GM18870 (cell line): ENCODE results near the gene MYH10.
A peak's percentile ranks its signal among the peaks of the same experiment; 100 is the strongest.

Source experiments
- ATAC-seq: cut with Tn5 transposase; IDR thresholded peaks from one replicate; pipeline ENCODE4 v1.9.1; 2021; ENCODE audit warnings: moderate library complexity; ENCODE audit not compliant: unreplicated experiment

The MYH10 gene

GRCh38 chr17:8649157-8650118 is 18.9 kb upstream of the MYH10 start:
- no peak for ATAC-seq

GRCh38 chr17:8647956-8648355 is 17.4 kb upstream of the MYH10 start:
- ATAC-seq: no peak

DNA sequence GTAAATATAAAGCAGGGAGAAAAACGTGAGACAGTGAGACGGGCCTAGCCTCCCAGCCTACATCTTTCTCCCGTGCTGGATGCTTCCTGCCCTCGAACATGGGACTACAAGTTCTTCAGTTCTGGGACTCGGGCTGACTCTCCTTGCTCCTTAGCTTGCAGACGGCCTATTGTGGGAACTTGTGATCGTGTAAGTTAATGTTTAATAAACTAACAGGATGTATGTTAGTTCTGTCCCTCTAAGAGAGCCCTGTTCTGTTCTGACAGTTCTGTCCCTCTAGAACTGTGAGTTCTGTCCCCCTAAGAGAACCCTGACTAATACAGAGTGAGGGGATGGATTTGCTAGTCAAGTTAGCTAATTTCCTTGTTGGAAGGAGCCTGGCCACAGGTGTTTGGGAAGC is 16.7 kb upstream of the MYH10 start:
- no peak for ATAC-seq

DNA sequence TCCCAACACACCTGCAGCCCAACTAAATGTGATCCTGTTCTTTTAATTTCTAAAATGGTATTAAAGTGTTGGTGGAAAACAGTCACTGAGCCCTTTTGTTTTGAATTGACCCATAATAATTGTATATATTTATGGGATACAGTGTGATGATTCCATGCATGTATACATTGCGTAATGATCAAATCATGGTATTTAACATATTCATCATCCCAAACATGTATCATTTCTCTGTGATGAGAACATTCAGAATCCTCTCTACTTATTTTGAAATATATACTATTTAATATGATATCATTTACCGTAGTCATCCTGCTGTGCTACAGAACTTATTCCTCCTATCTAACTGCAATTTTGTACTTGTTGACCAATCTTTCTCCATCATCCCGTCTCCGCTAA is 14.0 kb upstream of the MYH10 start:
- ATAC-seq: no peak

DNA sequence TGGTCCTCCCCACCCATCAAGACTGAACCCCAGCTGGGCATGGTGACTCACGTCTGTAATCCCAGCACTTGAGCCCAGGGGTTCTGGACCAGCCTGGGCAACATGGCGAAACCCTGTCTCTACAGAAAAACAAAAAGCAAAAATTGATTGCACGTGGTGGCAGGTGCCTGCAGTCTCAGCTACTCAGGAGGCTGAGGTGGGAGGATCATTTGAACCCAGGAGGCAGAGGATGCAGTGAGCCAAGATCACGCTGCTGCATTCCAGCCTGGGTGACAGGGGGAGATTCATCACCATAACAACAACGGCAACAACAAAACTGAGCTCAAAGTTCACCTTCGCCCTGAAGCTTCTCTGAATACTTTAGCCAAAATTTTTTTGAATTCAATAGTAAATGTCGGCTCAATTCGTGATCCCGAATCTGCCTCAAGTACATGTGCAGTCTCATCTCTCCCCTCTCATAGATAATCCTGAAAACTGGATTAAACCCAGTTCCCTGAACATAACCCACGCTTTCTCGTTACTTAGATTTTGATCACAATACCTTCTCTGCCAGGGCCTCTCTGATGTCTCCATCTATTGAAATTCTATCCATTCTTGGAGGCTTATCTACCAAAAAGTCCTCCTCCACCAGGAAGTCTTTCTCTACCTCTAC is 13.5 kb upstream of the MYH10 start:
- ATAC-seq: no peak

GRCh38 chr17:8639709-8640108 is 9.2 kb upstream of the MYH10 start:
- ATAC-seq: no peak

- no peak for ATAC-seq
These were observed 1.5 kb upstream of the MYH10 start for GRCh38 chr17:8632061-8632460.

- ATAC-seq: no peak
These were observed 991 bp upstream of the MYH10 start for GRCh38 chr17:8631554-8631877.

DNA sequence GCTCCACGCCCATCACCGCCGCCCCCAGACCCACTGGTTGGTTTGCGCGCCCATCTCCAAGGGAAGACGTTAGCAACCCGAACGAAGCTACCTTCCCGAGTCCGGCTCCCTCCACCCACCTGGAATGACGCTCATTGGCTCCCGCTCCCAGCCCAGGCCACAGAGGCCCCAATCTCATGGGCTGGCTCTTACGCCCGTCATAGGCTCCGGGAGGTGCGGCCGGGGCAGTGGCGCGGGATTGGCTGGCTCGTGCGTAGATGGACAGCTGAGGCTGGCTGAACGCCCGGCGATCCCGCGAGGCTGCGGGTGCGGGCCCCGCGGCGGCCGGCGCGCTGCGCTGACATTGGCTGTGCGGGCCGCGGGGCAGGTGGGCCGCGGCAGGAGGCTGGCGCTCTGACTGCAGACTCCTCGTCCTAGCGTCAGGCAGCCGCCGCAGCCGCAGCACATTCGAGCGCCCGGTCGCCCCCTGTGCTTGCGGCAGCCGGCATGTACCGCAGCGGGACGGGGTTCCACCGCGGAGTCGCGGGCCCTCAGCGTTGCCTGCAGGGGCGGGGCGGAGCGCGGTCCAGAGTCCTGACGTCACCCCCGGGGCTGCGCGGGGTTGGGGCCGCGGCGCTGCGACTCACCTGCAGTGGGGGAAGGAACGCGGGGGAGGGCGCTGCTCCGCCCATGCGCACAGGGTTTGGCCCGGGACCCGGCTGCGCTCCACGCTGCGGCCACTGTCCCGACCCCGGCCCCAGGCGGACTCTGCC is 453 bp upstream of the MYH10 start:
- peak; percentile 91 for ATAC-seq

GRCh38 chr17:8629371-8630226 is 926 bp downstream of the MYH10 start:
- ATAC-seq: no peak

DNA sequence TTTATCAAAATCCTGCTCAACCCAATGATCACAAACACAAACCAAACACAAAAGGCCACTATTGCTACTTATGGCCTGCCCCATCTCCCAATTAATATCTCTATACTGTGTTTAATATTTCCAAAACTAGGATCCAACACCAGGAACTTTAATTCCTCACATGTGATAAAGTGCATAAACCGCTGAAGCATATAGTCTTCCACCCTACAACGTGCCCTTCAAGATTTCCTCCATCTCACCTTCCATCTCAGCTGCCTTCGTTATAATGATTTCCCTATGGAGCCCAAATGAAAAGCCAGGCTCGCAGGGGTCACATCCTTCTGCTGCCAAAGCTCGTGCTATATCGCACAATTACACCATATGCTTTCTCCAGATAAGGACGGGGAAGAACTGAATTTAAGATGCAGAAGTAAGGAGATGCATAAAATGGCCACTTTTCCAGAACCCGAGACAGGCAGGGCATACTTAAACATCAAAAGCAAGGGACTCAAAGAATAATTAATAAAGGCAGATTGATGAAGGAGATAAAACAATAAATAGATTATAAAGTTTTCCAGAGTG is 1.8 kb downstream of the MYH10 start:
- no peak for ATAC-seq

GRCh38 chr17:8628172-8628571 is 2.4 kb downstream of the MYH10 start:
- no peak for ATAC-seq

DNA sequence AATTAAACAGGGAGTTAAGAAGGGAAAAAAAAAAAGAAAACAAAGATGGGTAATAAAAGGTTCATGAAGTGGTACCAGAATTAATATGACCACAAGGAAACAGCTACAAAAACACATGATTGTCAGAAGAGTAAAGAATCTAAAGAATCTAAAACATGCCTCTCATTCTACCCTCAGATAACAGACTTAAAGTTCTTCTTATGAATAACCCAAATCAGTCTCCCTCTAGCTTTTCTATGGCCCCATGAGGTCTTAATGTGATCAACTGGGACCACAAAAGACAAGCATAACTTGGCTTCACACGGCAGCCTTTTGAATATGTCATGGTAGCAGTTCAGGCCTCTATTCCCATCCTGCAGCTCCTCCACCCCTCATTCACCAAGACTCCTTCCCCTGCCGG is 6.9 kb downstream of the MYH10 start:
- ATAC-seq: no peak

DNA sequence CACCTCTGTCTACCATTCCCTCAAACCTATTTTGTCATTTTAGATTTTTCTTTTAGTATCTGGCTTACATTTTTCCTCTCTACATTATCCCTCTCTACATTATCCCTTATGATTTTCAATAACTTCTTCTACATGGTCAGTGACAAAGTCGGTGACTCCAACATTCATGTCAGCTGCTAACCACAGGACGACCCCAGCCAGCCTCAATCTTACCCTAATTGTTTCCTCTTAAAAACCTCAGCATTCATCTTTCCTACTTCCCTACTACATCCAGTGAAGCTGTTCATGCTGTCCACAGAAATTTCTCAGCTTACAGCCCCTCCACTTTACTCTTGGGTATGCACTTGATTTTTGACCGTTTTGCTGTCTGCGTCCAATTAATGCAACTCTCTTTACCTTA is 8.3 kb downstream of the MYH10 start:
- no peak for ATAC-seq

GRCh38 chr17:8621585-8621984 is 8.9 kb downstream of the MYH10 start:
- no peak for ATAC-seq

DNA sequence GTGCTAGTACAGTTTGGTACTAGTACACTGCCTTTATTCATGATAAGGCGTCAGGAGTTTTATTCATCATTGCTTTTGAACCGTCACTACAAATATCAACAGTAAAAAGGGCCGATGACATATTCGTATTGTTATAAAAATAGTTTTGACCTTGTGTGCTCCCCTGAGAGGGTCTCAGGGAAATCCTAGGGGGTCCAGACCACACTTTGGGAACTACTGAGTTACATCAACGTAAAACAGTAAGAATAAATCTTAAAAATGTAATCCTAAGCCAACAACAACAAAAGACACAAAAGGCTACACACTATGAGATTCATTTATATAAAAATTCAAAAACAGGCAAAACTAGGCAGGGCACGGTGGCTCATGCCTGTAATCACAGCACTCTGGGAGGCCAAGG is 11.2 kb downstream of the MYH10 start:
- no peak for ATAC-seq

GRCh38 chr17:8618825-8619224 is 11.7 kb downstream of the MYH10 start:
- ATAC-seq: no peak

- ATAC-seq: no peak
These were observed 15.5 kb downstream of the MYH10 start for GRCh38 chr17:8614988-8615387.

DNA sequence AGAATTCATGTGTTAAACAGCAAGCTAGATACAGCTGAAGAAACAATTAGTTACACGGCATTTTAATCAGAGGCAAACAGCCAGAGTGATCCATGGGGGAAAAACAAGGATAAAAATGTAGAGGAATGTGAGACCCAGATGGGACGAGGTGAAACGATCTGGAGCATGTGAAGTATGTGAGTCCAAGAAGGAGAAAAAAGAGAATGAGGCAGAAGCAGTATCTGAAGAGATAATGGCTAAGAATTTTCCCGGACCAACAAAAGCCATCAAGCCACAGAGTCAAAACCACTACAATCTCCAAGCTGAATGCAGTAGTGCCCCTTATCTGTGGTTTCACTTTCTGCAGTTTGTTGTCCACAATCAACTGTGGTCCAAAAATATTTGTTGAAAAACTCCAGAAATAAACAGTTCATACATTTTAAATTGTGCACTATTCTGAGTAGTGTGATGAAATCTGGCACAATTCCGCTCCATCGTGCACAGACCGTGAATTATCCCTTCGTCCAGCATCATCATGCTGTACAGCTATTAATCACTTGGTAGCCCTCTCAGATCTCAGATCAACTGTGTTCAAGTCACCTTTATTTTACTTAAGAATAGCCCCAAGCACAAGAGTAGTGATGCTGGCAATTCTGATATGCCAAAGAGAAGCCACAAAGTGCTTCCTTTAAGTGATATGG is 18.8 kb downstream of the MYH10 start:
- no peak for ATAC-seq

DNA sequence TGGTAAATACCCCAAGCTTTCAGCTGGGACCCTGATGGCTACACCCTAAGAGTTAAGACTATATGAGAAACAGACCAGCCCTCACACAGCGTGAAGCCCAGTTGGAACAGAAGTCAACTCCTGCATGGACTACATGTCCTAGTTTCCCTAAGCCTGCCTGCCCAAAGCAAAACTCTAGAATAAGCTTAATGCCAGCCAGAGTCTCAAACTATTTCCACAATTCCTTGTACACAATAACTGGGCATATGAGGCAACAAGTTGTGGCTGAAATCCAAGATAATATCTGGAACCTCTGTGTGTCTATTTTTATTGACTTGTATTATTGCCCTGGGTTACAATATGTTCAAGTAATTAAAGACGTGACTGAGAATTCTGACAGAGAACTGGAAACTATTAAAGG is 19.4 kb downstream of the MYH10 start:
- ATAC-seq: no peak
